NCI-H1436 (cell line): ENCODE results near the gene TMEFF2.

Experiments used
- DNase-seq: peaks from one replicate; lab custom pipeline; 2025; lab: John Stamatoyannopoulos, UW

Gene TMEFF2

GRCh38 chr2:191968120-191968519 is 226.6 kb downstream of the TMEFF2 start:
- DNase-seq: no peak

GRCh38 chr2:191965733-191966132 is 229.0 kb downstream of the TMEFF2 start:
- no peak for DNase-seq

- DNase-seq: no peak
Observed at GRCh38 chr2:191961556-191961955, 233.2 kb downstream of the TMEFF2 start.

GRCh38 chr2:191959209-191959608 is 235.5 kb downstream of the TMEFF2 start:
- peak; percentile 36 for DNase-seq

GRCh38 chr2:191957996-191958860 is 236.5 kb downstream of the TMEFF2 start:
- no peak for DNase-seq

GRCh38 chr2:191954451-191954850 is 240.3 kb downstream of the TMEFF2 start:
- no peak for DNase-seq

- DNase-seq: no peak
Observed at GRCh38 chr2:191952515-191953270, 242.0 kb downstream of the TMEFF2 start.

- no peak for DNase-seq
Observed at GRCh38 chr2:191951832-191952231, 242.9 kb downstream of the TMEFF2 start.

- DNase-seq: no peak
Observed at GRCh38 chr2:191951376-191951775, 243.4 kb downstream of the TMEFF2 start.

- DNase-seq: no peak
Observed at GRCh38 chr2:191950132-191950874, 244.4 kb downstream of the TMEFF2 start.

GRCh38 chr2:191947235-191947634 is 247.5 kb downstream of the TMEFF2 start:
- DNase-seq: no peak

- DNase-seq: no peak
Observed at GRCh38 chr2:191946471-191947182, 248.1 kb downstream of the TMEFF2 start.

GRCh38 chr2:191945623-191946022 is 249.1 kb downstream of the TMEFF2 start:
- no peak for DNase-seq

- no peak for DNase-seq
Observed at GRCh38 chr2:191942739-191943103, 252.0 kb downstream of the TMEFF2 start.

- no peak for DNase-seq
Observed at GRCh38 chr2:191942090-191942738, 252.5 kb downstream of the TMEFF2 start.

GRCh38 chr2:191941376-191941929 is 253.3 kb downstream of the TMEFF2 start:
- DNase-seq: no peak

- no peak for DNase-seq
Observed at GRCh38 chr2:191938779-191939178, 256.0 kb downstream of the TMEFF2 start.

GRCh38 chr2:191936882-191937405 is 257.8 kb downstream of the TMEFF2 start:
- DNase-seq: no peak

GRCh38 chr2:191935247-191935646 is 259.5 kb downstream of the TMEFF2 start:
- DNase-seq: peak; percentile 46

- no peak for DNase-seq
Observed at GRCh38 chr2:191933307-191934105, 261.2 kb downstream of the TMEFF2 start.
